ENCODE results near the gene NUB1. TPM values are rescaled to one million over a fixed set of nuclear protein-coding genes. Genes with fewer than 3 reads are reported as not detected.

The NUB1 gene
- polyA plus RNA-seq, 1 donor (not counting 4 experiments of a cell fraction or from before 2014, with no cell fraction given), result 34.6 TPM

DNA sequence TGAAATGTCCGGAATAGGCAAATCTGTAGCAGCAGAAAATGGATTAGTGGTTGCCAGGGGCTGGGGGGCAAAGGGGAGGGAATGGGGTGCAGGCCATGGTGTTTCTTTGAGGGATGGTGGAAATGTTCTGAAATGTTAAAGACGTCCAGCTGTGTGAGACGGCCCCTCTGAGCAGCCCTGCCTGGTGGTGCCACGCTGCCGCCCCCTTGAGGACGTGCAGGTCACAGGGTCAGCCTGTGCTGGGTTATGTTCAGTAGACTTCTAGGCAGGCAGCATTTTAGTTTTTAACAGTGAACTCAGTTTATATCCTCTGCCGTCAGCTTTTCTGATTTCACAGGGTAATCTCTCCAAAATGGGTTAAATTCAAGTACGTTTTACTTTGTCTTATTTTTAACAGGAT lies 9.4 kb downstream of the NUB1 start:
- no peaks in the 10 kb centered on the region for H3K9me1 ChIP-seq (ENCODE audit: control insufficient read depth, extremely low read depth, insufficient read depth, low read length)
- H4K20me1 ChIP-seq (ENCODE audit: control insufficient read depth, extremely low read depth, insufficient read depth, low read length), result peaks cover 3% of the 10 kb centered on the region
- H3K4me1 ChIP-seq (ENCODE audit: control insufficient read depth, extremely low read depth, insufficient read depth, low read length), result no peaks in the 10 kb centered on the region
- H3K27me3 ChIP-seq (ENCODE audit: control insufficient read depth, extremely low read depth, insufficient read depth, low read length), result no peaks in the 10 kb centered on the region
- H2AFZ ChIP-seq (ENCODE audit: control insufficient read depth, low read length), result no peak overlapping the region
- H3K9ac ChIP-seq (ENCODE audit: control insufficient read depth, extremely low read depth, insufficient read depth, low read length), result no peak overlapping the region
- no peaks in the 10 kb centered on the region for H3K79me2 ChIP-seq (ENCODE audit: control insufficient read depth, insufficient read depth, low read length)
- no peak overlapping the region for H3K4me3 ChIP-seq (ENCODE audit: control insufficient read depth in 2 of 3, extremely low read depth in 1 of 3, insufficient read depth in 2 of 3, low read depth in 1 of 3, low read length in 3 of 3)
- DNase-seq (ENCODE audit: low read depth, low spot score) (no peak), FAIRE-seq (no peak)
- H3K4me2 ChIP-seq (ENCODE audit: control insufficient read depth, extremely low read depth, insufficient read depth, low read depth, low read length), result no peak overlapping the region
- TF ChIP-seq, protein P1, sequence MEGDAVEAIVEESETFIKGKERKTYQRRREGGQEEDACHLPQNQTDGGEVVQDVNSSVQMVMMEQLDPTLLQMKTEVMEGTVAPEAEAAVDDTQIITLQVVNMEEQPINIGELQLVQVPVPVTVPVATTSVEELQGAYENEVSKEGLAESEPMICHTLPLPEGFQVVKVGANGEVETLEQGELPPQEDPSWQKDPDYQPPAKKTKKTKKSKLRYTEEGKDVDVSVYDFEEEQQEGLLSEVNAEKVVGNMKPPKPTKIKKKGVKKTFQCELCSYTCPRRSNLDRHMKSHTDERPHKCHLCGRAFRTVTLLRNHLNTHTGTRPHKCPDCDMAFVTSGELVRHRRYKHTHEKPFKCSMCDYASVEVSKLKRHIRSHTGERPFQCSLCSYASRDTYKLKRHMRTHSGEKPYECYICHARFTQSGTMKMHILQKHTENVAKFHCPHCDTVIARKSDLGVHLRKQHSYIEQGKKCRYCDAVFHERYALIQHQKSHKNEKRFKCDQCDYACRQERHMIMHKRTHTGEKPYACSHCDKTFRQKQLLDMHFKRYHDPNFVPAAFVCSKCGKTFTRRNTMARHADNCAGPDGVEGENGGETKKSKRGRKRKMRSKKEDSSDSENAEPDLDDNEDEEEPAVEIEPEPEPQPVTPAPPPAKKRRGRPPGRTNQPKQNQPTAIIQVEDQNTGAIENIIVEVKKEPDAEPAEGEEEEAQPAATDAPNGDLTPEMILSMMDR (optimal IDR thresholded peaks at IDR 0.05 in 1 of 3, IDR thresholded peaks at IDR 0.05 in 1 of 3, conservative IDR thresholded peaks at IDR 0.05 in 1 of 3; ENCODE audit: extremely low read depth in 1 of 3, insufficient read depth in 2 of 3, low read length in 3 of 3), result peak in 1 of 3 experiments; percentile 54
- TF ChIP-seq EZH2 (IDR thresholded peaks at IDR 0.05; ENCODE audit: low read length), result no peak
- H3K9me3 ChIP-seq (ENCODE audit: control insufficient read depth, low read depth, low read length), result no peaks in the 10 kb centered on the region
- dilution Hi-C loops (cut with MboI; ENCODE audit: extremely low pct_ligation_motif_present, low sequenced_read_pairs), result no loop called here
- peaks cover 18 to 20% of the 10 kb centered on the region in 2 experiments for H3K36me3 ChIP-seq (ENCODE audit: control insufficient read depth in 2 of 2, extremely low read depth in 1 of 2, insufficient read depth in 2 of 2, low read length in 2 of 2)
- no peak overlapping the region for H3K27ac ChIP-seq (ENCODE audit: control insufficient read depth, insufficient read depth, low read length)

- FAIRE-seq (no peak), DNase-seq (ENCODE audit: low read depth, low spot score) (no peak)
- Histone ChIP-seq H2AFZ (ENCODE audit: control insufficient read depth, low read length) (no peak overlapping the region), H3K4me2 (ENCODE audit: control insufficient read depth, extremely low read depth, insufficient read depth, low read depth, low read length) (no peak overlapping the region), H4K20me1 (ENCODE audit: control insufficient read depth, extremely low read depth, insufficient read depth, low read length) (peaks cover 3% of the 10 kb centered on the region), H3K4me3 (ENCODE audit: control insufficient read depth in 2 of 3, extremely low read depth in 1 of 3, insufficient read depth in 2 of 3, low read depth in 1 of 3, low read length in 3 of 3) (no peak overlapping the region), H3K9me1 (ENCODE audit: control insufficient read depth, extremely low read depth, insufficient read depth, low read length) (no peaks in the 10 kb centered on the region), H3K9ac (ENCODE audit: control insufficient read depth, extremely low read depth, insufficient read depth, low read length) (no peak overlapping the region), H3K27me3 (ENCODE audit: control insufficient read depth, extremely low read depth, insufficient read depth, low read length) (no peaks in the 10 kb centered on the region), H3K9me3 (ENCODE audit: control insufficient read depth, low read depth, low read length) (no peaks in the 10 kb centered on the region), H3K36me3 (ENCODE audit: control insufficient read depth in 2 of 2, extremely low read depth in 1 of 2, insufficient read depth in 2 of 2, low read length in 2 of 2) (peaks cover 18 to 23% of the 10 kb centered on the region in 2 experiments), H3K27ac (ENCODE audit: control insufficient read depth, insufficient read depth, low read length) (no peak overlapping the region), H3K79me2 (ENCODE audit: control insufficient read depth, insufficient read depth, low read length) (no peaks in the 10 kb centered on the region), H3K4me1 (ENCODE audit: control insufficient read depth, extremely low read depth, insufficient read depth, low read length) (no peaks in the 10 kb centered on the region)
- dilution Hi-C loops (cut with MboI; ENCODE audit: extremely low pct_ligation_motif_present, low sequenced_read_pairs), result no loop called here
- TF ChIP-seq, protein P1 (optimal IDR thresholded peaks at IDR 0.05 in 1 of 3, IDR thresholded peaks at IDR 0.05 in 1 of 3, conservative IDR thresholded peaks at IDR 0.05 in 1 of 3; ENCODE audit: extremely low read depth in 1 of 3, insufficient read depth in 2 of 3, low read length in 3 of 3), result no peak
- no peak for TF ChIP-seq EZH2 (IDR thresholded peaks at IDR 0.05; ENCODE audit: low read length)
These were observed 10.4 kb downstream of the NUB1 start for GRCh38 chr7:151351967-151352366.
